Measurements from ENCODE around the gene SGMS2. TPM values are rescaled to one million over a fixed set of nuclear protein-coding genes. Genes with fewer than 3 reads are reported as not detected.

Gene SGMS2
- total and polyA plus RNA-seq, 2 experiments from 2014 or later = 35.3 to 116 TPM

DNA sequence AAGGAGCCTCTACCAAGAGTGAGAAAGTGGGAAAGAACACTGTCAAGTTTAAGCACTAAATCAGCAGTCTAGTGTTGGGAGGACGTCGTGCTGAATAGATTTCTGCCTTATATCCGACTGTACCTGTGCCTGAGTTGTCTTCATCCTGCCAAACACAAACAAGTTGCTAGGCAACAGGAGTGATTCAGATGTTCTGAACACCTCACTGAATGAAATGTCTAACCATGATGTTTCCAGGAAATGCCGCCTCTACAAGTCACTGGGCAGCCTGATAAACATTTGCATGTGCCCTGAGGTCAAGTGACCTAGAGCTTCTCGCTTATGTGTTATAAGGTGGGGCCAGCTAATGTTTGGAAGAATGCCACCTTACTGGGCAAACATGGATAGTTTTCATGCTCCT lies 37.9 kb downstream of the SGMS2 start:
- WGBS, 2 experiments (ENCODE audit: low coverage in 1 of 2, low lambda C conversion rate in 2 of 2, missing lambda C conversion rate in 2 of 2) = 87 to 88% methylated on average over 5 of the region's 5 CpGs
- Histone ChIP-seq H3K27ac (no peak overlapping the region), H3K27me3 (replicated peaks; ENCODE audit: insufficient read depth) (no peaks in the 10 kb centered on the region), H3K9ac (no peak overlapping the region), H3K4me1 (ENCODE audit: insufficient read depth) (peaks cover 26% of the 10 kb centered on the region), H3F3A (ENCODE audit: insufficient read depth) (peaks cover 21% of the 10 kb centered on the region; the same call in 1 of the 2 replicates), H3K79me2 (ENCODE audit: insufficient read depth) (no peaks in the 10 kb centered on the region), H3K36me3 (ENCODE audit: low read depth) (0 out of 2 replicates have a peak, but pooled peaks cover 6% of the 10 kb centered on the region), H3K9me3 (ENCODE audit: low read depth) (no peaks in the 10 kb centered on the region), H3K4me3 (no peak overlapping the region), H3K4me2 (ENCODE audit: unreplicated experiment) (no peak overlapping the region), H3K9me2 (ENCODE audit: insufficient read depth) (no peaks in the 10 kb centered on the region), H4K20me1 (ENCODE audit: insufficient read depth) (no peaks in the 10 kb centered on the region), H2AFZ (no peak overlapping the region)
- TF ChIP-seq EZH2 (IDR thresholded peaks at IDR 0.05; ENCODE audit: insufficient read depth, poor library complexity, severe bottlenecking) (no peak), EZH2phosphoT487 (IDR thresholded peaks at IDR 0.05; ENCODE audit: insufficient read depth, low read depth) (no peak)
- DNase-seq = peak; percentile 55
- in situ Hi-C loops (cut with MboI) = no loop called here

- Histone ChIP-seq H3K4me1 (ENCODE audit: insufficient read depth) (peaks cover 26% of the 10 kb centered on the region), H3F3A (ENCODE audit: insufficient read depth) (peaks cover 21% of the 10 kb centered on the region; the same call in 1 of the 2 replicates), H3K36me3 (ENCODE audit: low read depth) (0 out of 2 replicates have a peak, but pooled peaks cover 6% of the 10 kb centered on the region), H3K9me2 (ENCODE audit: insufficient read depth) (no peaks in the 10 kb centered on the region), H3K9me3 (ENCODE audit: low read depth) (no peaks in the 10 kb centered on the region), H2AFZ (no peak overlapping the region), H3K27ac (no peak overlapping the region), H3K9ac (no peak overlapping the region), H3K79me2 (ENCODE audit: insufficient read depth) (0 out of 2 replicates have a peak, but pooled peaks cover 3% of the 10 kb centered on the region), H4K20me1 (ENCODE audit: insufficient read depth) (no peaks in the 10 kb centered on the region), H3K4me2 (ENCODE audit: unreplicated experiment) (no peak overlapping the region), H3K4me3 (no peak overlapping the region), H3K27me3 (replicated peaks; ENCODE audit: insufficient read depth) (no peaks in the 10 kb centered on the region)
- 99 to 100% methylated on average over 2 of the region's 2 CpGs for WGBS, 2 experiments (ENCODE audit: low coverage in 1 of 2, low lambda C conversion rate in 2 of 2, missing lambda C conversion rate in 2 of 2)
- TF ChIP-seq EZH2 (IDR thresholded peaks at IDR 0.05; ENCODE audit: insufficient read depth, poor library complexity, severe bottlenecking) = no peak
- TF ChIP-seq EZH2phosphoT487 (IDR thresholded peaks at IDR 0.05; ENCODE audit: insufficient read depth, low read depth) = no peak
- in situ Hi-C loops (cut with MboI) = no loop called here
- DNase-seq = no peak
Measured at GRCh38 chr4:107863416-107863815, 38.7 kb downstream of the SGMS2 start.

DNA sequence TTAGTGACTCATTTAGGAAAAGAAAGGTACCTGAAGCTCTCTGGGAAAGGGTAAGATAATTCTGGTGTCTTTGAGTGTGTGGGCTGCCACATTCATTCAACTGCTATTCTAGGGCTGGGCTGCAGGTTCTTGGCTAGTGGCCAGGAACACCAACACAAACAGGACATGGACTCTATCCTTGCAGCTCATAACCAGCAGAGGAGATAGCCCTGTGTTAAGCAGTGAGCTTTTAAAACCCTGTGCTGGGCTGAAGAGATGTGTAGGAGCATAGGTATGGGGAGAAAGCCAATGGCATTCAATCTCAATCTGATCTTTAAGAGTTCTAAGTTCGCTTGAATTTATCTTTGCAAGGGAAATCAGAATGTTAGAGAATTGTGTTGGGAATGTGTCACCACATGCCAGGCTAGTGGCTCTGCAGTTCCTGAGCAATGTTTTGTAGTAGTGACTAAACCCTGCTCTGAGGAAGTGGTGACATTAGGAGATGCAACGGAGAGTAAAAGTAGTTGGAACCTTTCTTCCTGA lies 39.2 kb downstream of the SGMS2 start:
- DNase-seq = peak; percentile 53
- WGBS, 2 experiments (ENCODE audit: low coverage in 1 of 2, low lambda C conversion rate in 2 of 2, missing lambda C conversion rate in 2 of 2) = 56 to 68% methylated on average over 2 of the region's 2 CpGs

GRCh38 chr4:107866726-107867125 lies 42.0 kb downstream of the SGMS2 start:
- H3K4me3 ChIP-seq = no peak overlapping the region
- H3K4me2 ChIP-seq (ENCODE audit: unreplicated experiment) = no peak overlapping the region
- H3K9me3 ChIP-seq (ENCODE audit: low read depth) = no peaks in the 10 kb centered on the region
- 85 to 93% methylated on average over 1 of the region's 1 CpG for WGBS, 2 experiments (ENCODE audit: low coverage in 1 of 2, low lambda C conversion rate in 2 of 2, missing lambda C conversion rate in 2 of 2)
- no peaks in the 10 kb centered on the region for H3K27me3 ChIP-seq (replicated peaks; ENCODE audit: insufficient read depth)
- H3K36me3 ChIP-seq (ENCODE audit: low read depth) = no peaks in the 10 kb centered on the region
- no peak overlapping the region for H2AFZ ChIP-seq
- no peak overlapping the region for H3K9ac ChIP-seq
- H3K27ac ChIP-seq = no peak overlapping the region
- peak; percentile 48 for DNase-seq
- H4K20me1 ChIP-seq (ENCODE audit: insufficient read depth) = no peaks in the 10 kb centered on the region
- peaks cover 26% of the 10 kb centered on the region for H3K4me1 ChIP-seq (ENCODE audit: insufficient read depth)
- in situ Hi-C loops (cut with MboI) = no loop called here
- no peak for TF ChIP-seq EZH2 (IDR thresholded peaks at IDR 0.05; ENCODE audit: insufficient read depth, poor library complexity, severe bottlenecking)
- no peak for TF ChIP-seq EZH2phosphoT487 (IDR thresholded peaks at IDR 0.05; ENCODE audit: insufficient read depth, low read depth)
- 0 out of 2 replicates have a peak, but pooled peaks cover 4% of the 10 kb centered on the region for H3K79me2 ChIP-seq (ENCODE audit: insufficient read depth)
- no peaks in the 10 kb centered on the region for H3K9me2 ChIP-seq (ENCODE audit: insufficient read depth)
- peaks cover 21% of the 10 kb centered on the region; the same call in 1 of the 2 replicates for H3F3A ChIP-seq (ENCODE audit: insufficient read depth)

More for the DNA sequence above, 39.2 kb downstream of the SGMS2 start:
- Histone ChIP-seq H4K20me1 (ENCODE audit: insufficient read depth) (no peaks in the 10 kb centered on the region), H3K4me3 (no peak overlapping the region), H3K9me2 (ENCODE audit: insufficient read depth) (no peaks in the 10 kb centered on the region), H3K4me2 (ENCODE audit: unreplicated experiment) (peak overlapping the region; percentile 6), H3K27ac (no peak overlapping the region), H3K36me3 (ENCODE audit: low read depth) (0 out of 2 replicates have a peak, but pooled peaks cover 3% of the 10 kb centered on the region), H3K4me1 (ENCODE audit: insufficient read depth) (peaks cover 26% of the 10 kb centered on the region), H3F3A (ENCODE audit: insufficient read depth) (peaks cover 21% of the 10 kb centered on the region; the same call in 1 of the 2 replicates), H3K9me3 (ENCODE audit: low read depth) (no peaks in the 10 kb centered on the region), H3K79me2 (ENCODE audit: insufficient read depth) (0 out of 2 replicates have a peak, but pooled peaks cover 4% of the 10 kb centered on the region), H3K9ac (no peak overlapping the region), H3K27me3 (replicated peaks; ENCODE audit: insufficient read depth) (no peaks in the 10 kb centered on the region), H2AFZ (no peak overlapping the region)
- in situ Hi-C loops (cut with MboI) = no loop called here
- TF ChIP-seq EZH2phosphoT487 (IDR thresholded peaks at IDR 0.05; ENCODE audit: insufficient read depth, low read depth) = no peak
- no peak for TF ChIP-seq EZH2 (IDR thresholded peaks at IDR 0.05; ENCODE audit: insufficient read depth, poor library complexity, severe bottlenecking)

Data from GM23248 (cell line).